Measurements from ENCODE around the gene ZBTB2. TPM values are rescaled to one million over a fixed set of nuclear protein-coding genes. Genes with fewer than 3 reads are reported as not detected.

ZBTB2 gene
- total RNA-seq, 1 donor from 2014 or later, result 9.2 TPM

GRCh38 chr6:151340219-151340978 is 51.0 kb downstream of the ZBTB2 start:
- H3K27me3 ChIP-seq (ENCODE audit: control insufficient read depth, insufficient read depth, low read length), result no peaks in the 10 kb centered on the region
- DNase-seq (ENCODE audit: low read depth), result no peak
- FAIRE-seq, result peak; percentile 47
- no peaks in the 10 kb centered on the region for H3K36me3 ChIP-seq (ENCODE audit: control insufficient read depth, insufficient read depth, low read length)
- TF ChIP-seq CTCF (IDR thresholded peaks at IDR 0.05; ENCODE audit: insufficient read depth, low read length, severe bottlenecking), result no peak
- H3K4me3 ChIP-seq (ENCODE audit: low read depth, low read length), result no peak overlapping the region

GRCh38 chr6:151339369-151339768 is 52.0 kb downstream of the ZBTB2 start:
- no peaks in the 10 kb centered on the region for H3K27me3 ChIP-seq (ENCODE audit: control insufficient read depth, insufficient read depth, low read length)
- H3K36me3 ChIP-seq (ENCODE audit: control insufficient read depth, insufficient read depth, low read length), result no peaks in the 10 kb centered on the region
- no peak for DNase-seq (ENCODE audit: low read depth)
- no peak for TF ChIP-seq CTCF (IDR thresholded peaks at IDR 0.05; ENCODE audit: insufficient read depth, low read length, severe bottlenecking)
- FAIRE-seq, result no peak
- H3K4me3 ChIP-seq (ENCODE audit: low read depth, low read length), result no peak overlapping the region

- no peak for DNase-seq (ENCODE audit: low read depth)
- no peak for TF ChIP-seq CTCF (IDR thresholded peaks at IDR 0.05; ENCODE audit: insufficient read depth, low read length, severe bottlenecking)
- H3K4me3 ChIP-seq (ENCODE audit: low read depth, low read length), result no peak overlapping the region
- H3K27me3 ChIP-seq (ENCODE audit: control insufficient read depth, insufficient read depth, low read length), result no peaks in the 10 kb centered on the region
- no peak for FAIRE-seq
- H3K36me3 ChIP-seq (ENCODE audit: control insufficient read depth, insufficient read depth, low read length), result no peaks in the 10 kb centered on the region
Measured at GRCh38 chr6:151338651-151339200, 52.6 kb downstream of the ZBTB2 start.

GRCh38 chr6:151335930-151336329 is 55.4 kb downstream of the ZBTB2 start:
- Histone ChIP-seq H3K4me3 (ENCODE audit: low read depth, low read length) (no peak overlapping the region), H3K36me3 (ENCODE audit: control insufficient read depth, insufficient read depth, low read length) (no peaks in the 10 kb centered on the region), H3K27me3 (ENCODE audit: control insufficient read depth, insufficient read depth, low read length) (no peaks in the 10 kb centered on the region)
- DNase-seq (ENCODE audit: low read depth) (no peak), FAIRE-seq (no peak)
- TF ChIP-seq CTCF (IDR thresholded peaks at IDR 0.05; ENCODE audit: insufficient read depth, low read length, severe bottlenecking), result no peak

- Histone ChIP-seq H3K36me3 (ENCODE audit: control insufficient read depth, insufficient read depth, low read length) (no peaks in the 10 kb centered on the region), H3K4me3 (ENCODE audit: low read depth, low read length) (no peak overlapping the region), H3K27me3 (ENCODE audit: control insufficient read depth, insufficient read depth, low read length) (no peaks in the 10 kb centered on the region)
- FAIRE-seq, result no peak
- no peak for TF ChIP-seq CTCF (IDR thresholded peaks at IDR 0.05; ENCODE audit: insufficient read depth, low read length, severe bottlenecking)
- no peak for DNase-seq (ENCODE audit: low read depth)
Measured at GRCh38 chr6:151330130-151330696, 61.1 kb downstream of the ZBTB2 start.
